Measurements from ENCODE around the gene SFRP4. TPM values are rescaled to one million over a fixed set of nuclear protein-coding genes. Genes with fewer than 3 reads are reported as not detected.

SFRP4 gene
- total RNA-seq, 1 experiment from 2014 or later: not detected

DNA sequence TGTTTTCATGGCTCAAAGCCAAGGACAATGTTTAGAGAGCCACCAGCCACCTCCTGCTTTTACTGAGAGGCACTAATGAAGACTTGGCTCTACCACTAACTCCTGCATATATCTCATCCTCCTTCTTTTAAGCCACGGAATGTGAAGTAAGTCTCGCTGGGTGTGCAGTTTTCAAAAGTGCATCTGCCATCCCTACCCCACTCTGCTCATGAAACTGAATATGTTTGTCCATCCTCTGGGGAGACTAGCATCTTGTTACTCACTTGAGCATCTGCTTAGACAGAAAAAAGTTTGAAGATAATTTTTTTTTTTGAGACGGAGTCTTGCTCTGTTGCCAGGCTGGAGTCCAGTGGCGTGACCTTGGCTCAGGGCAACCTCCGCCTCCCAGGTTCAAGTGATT is 44.6 kb upstream of the SFRP4 start:
- Histone ChIP-seq H3K4me2 (ENCODE audit: low read length) (no peak overlapping the region), H3K36me3 (ENCODE audit: low read depth, low read length) (no peaks in the 10 kb centered on the region), H3K4me3 (ENCODE audit: low read length) (no peak overlapping the region), H3K9me3 (ENCODE audit: low read length) (no peaks in the 10 kb centered on the region), H2AFZ (ENCODE audit: low read length) (no peak overlapping the region), H3K9ac (ENCODE audit: low read length) (no peak overlapping the region), H3K9me2 (replicated peaks; ENCODE audit: low read length) (no peaks in the 10 kb centered on the region), H3K4me1 (ENCODE audit: insufficient read depth, low read length) (no peaks in the 10 kb centered on the region), H4K20me1 (ENCODE audit: low read length) (no peaks in the 10 kb centered on the region), H3K27me3 (ENCODE audit: low read length) (no peaks in the 10 kb centered on the region), H3K27ac (ENCODE audit: low read length) (no peak overlapping the region), H3F3A (ENCODE audit: low read length, unreplicated experiment) (no peaks in the 10 kb centered on the region), H3K79me2 (ENCODE audit: low read length) (no peaks in the 10 kb centered on the region)
- ATAC-seq (no peak), DNase-seq (no peak)
- intact Hi-C loops (cut with micrococcal nuclease): no loop called here
- CTCF ChIA-PET: no interaction called here
- no peak for TF ChIP-seq EZH2phosphoT487 (IDR thresholded peaks at IDR 0.05; ENCODE audit: borderline replicate concordance, low read length)
- TF ChIP-seq, protein P1, sequence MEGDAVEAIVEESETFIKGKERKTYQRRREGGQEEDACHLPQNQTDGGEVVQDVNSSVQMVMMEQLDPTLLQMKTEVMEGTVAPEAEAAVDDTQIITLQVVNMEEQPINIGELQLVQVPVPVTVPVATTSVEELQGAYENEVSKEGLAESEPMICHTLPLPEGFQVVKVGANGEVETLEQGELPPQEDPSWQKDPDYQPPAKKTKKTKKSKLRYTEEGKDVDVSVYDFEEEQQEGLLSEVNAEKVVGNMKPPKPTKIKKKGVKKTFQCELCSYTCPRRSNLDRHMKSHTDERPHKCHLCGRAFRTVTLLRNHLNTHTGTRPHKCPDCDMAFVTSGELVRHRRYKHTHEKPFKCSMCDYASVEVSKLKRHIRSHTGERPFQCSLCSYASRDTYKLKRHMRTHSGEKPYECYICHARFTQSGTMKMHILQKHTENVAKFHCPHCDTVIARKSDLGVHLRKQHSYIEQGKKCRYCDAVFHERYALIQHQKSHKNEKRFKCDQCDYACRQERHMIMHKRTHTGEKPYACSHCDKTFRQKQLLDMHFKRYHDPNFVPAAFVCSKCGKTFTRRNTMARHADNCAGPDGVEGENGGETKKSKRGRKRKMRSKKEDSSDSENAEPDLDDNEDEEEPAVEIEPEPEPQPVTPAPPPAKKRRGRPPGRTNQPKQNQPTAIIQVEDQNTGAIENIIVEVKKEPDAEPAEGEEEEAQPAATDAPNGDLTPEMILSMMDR (conservative IDR thresholded peaks at IDR 0.05; ENCODE audit: low read depth, low read length): no peak
- no peak for TF ChIP-seq EZH2 (IDR thresholded peaks at IDR 0.05; ENCODE audit: low read length, unreplicated experiment)
- POLR2A ChIA-PET (ENCODE audit: unreplicated experiment): no interaction called here
- BruUV-seq (replicated peaks): no TSS peak

DNA sequence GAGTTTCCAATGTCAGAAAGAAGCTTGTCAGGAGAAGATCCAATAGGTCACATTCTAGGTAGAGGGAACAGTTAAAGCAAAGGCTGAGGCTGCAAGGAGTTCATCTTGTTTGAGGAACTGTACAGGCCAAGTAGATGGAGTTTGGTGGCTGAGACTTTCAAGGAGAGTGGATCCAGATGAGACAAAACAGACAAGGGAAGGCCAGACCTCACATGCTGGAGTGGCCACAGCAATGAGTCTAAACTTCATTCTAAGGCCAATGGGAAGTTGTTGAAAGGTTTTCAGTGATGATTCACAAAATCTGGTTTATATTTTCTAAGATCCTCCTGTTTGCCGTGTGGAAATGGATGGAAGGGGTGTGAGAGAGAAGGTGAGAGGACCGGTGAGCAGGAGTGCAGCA is 43.9 kb upstream of the SFRP4 start:
- no peaks in the 10 kb centered on the region for H3K4me1 ChIP-seq (ENCODE audit: insufficient read depth, low read length)
- no peak for DNase-seq
- ATAC-seq: no peak
- no peaks in the 10 kb centered on the region for H3K36me3 ChIP-seq (ENCODE audit: low read depth, low read length)
- no peak overlapping the region for H3K9ac ChIP-seq (ENCODE audit: low read length)
- no TSS peak for BruUV-seq (replicated peaks)
- H3K9me3 ChIP-seq (ENCODE audit: low read length): no peaks in the 10 kb centered on the region
- no peak for TF ChIP-seq EZH2phosphoT487 (IDR thresholded peaks at IDR 0.05; ENCODE audit: borderline replicate concordance, low read length)
- TF ChIP-seq EZH2 (IDR thresholded peaks at IDR 0.05; ENCODE audit: low read length, unreplicated experiment): no peak
- TF ChIP-seq, protein P1 (conservative IDR thresholded peaks at IDR 0.05; ENCODE audit: low read depth, low read length): no peak
- no peak overlapping the region for H2AFZ ChIP-seq (ENCODE audit: low read length)
- no peak overlapping the region for H3K27ac ChIP-seq (ENCODE audit: low read length)
- no peaks in the 10 kb centered on the region for H3K27me3 ChIP-seq (ENCODE audit: low read length)
- no peaks in the 10 kb centered on the region for H3K9me2 ChIP-seq (replicated peaks; ENCODE audit: low read length)
- H4K20me1 ChIP-seq (ENCODE audit: low read length): no peaks in the 10 kb centered on the region
- intact Hi-C loops (cut with micrococcal nuclease): no loop called here
- no peaks in the 10 kb centered on the region for H3F3A ChIP-seq (ENCODE audit: low read length, unreplicated experiment)
- ChIA-PET CTCF (no interaction called here), POLR2A (ENCODE audit: unreplicated experiment) (no interaction called here)
- H3K79me2 ChIP-seq (ENCODE audit: low read length): no peaks in the 10 kb centered on the region
- no peak overlapping the region for H3K4me3 ChIP-seq (ENCODE audit: low read length)
- no peak overlapping the region for H3K4me2 ChIP-seq (ENCODE audit: low read length)

DNA sequence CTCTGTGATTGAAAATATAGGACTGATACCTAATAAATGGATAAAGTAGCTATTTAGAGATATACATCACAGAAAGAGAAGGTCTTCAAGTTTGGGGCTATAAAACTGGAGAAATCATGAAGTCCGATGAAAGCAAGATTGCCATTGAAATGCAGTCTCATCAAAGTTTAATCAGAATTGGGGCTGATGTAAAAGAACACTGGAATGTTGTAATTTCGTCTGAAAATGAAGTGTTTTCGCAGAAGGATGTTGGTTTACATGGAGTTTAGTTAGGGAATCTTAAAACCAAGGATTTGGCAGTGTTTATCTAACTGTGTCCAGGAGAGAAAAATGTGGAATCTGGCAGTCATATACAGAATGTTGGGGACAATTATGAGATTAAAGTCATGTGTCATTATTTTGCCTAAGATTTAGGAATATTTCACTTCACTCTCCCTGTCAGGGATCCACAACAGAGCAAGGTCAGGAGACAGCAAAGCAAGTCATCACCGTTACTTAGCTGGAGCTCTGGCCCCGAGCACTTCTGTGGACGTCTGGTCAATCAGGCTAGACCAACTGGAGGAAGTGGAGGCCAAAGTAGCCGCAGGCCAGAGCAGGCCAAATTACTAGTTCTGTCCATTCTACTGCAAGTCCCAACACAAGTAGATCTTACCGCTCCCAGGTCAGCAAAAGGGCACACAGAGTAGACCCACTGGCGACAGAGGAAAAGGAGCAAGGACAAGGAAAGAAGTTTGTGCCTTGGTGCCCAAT is 40.8 kb upstream of the SFRP4 start:
- no peak for DNase-seq
- H3K27ac ChIP-seq (ENCODE audit: low read length): no peak overlapping the region
- CTCF ChIA-PET: no interaction called here
- no peak overlapping the region for H2AFZ ChIP-seq (ENCODE audit: low read length)
- H3K27me3 ChIP-seq (ENCODE audit: low read length): no peaks in the 10 kb centered on the region
- no peaks in the 10 kb centered on the region for H3F3A ChIP-seq (ENCODE audit: low read length, unreplicated experiment)
- no peak for ATAC-seq
- intact Hi-C loops (cut with micrococcal nuclease): no loop called here
- BruUV-seq (replicated peaks): no TSS peak
- H3K4me3 ChIP-seq (ENCODE audit: low read length): no peak overlapping the region
- H4K20me1 ChIP-seq (ENCODE audit: low read length): no peaks in the 10 kb centered on the region
- no peaks in the 10 kb centered on the region for H3K9me3 ChIP-seq (ENCODE audit: low read length)
- no peak for TF ChIP-seq EZH2phosphoT487 (IDR thresholded peaks at IDR 0.05; ENCODE audit: borderline replicate concordance, low read length)
- TF ChIP-seq, protein P1 (conservative IDR thresholded peaks at IDR 0.05; ENCODE audit: low read depth, low read length): no peak
- no peak for TF ChIP-seq EZH2 (IDR thresholded peaks at IDR 0.05; ENCODE audit: low read length, unreplicated experiment)
- no peaks in the 10 kb centered on the region for H3K4me1 ChIP-seq (ENCODE audit: insufficient read depth, low read length)
- POLR2A ChIA-PET (ENCODE audit: unreplicated experiment): no interaction called here
- no peaks in the 10 kb centered on the region for H3K79me2 ChIP-seq (ENCODE audit: low read length)
- H3K4me2 ChIP-seq (ENCODE audit: low read length): no peak overlapping the region
- H3K9ac ChIP-seq (ENCODE audit: low read length): no peak overlapping the region
- H3K9me2 ChIP-seq (replicated peaks; ENCODE audit: low read length): no peaks in the 10 kb centered on the region
- H3K36me3 ChIP-seq (ENCODE audit: low read depth, low read length): no peaks in the 10 kb centered on the region

All from PC-3 (cell line).